Heart right ventricle (tissue), 16 donors: ENCODE measurements around the gene PRLHR. TPM values are rescaled to one million over a fixed set of nuclear protein-coding genes. Genes with fewer than 3 reads are reported as not detected.
A peak's percentile ranks its signal among the peaks of the same experiment; 100 is the strongest.

Experiments used
- ATAC-seq, 8 donors: fragments of 200-7000 bp; cut with Tn5 transposase; one replicate each; pipeline ENCODE4 v1.9.1; 2020; ENCODE audit warnings: mild to moderate bottlenecking in 8 of 8, moderate library complexity in 8 of 8, moderate number of reproducible peaks in 1 of 8
- DNase-seq, 2 donors: peaks; one replicate each; pipeline ENCODE4 v3.0.0-alpha.2; 2020
- H3K27ac ChIP-seq, 10 donors: fragments of 200-600 bp; sonication (generic) in 2 of 10; one replicate each; pipeline versions ENCODE4 v1.5.0 to v1.8.0; 2020 to 2022; ENCODE audit warnings: mild to moderate bottlenecking in 3 of 10
- H3K27me3 ChIP-seq, 7 donors: fragments of 200-600 bp; one replicate each; pipeline ENCODE4 v1.8.0; 2021 to 2022; ENCODE audit warnings: mild to moderate bottlenecking in 2 of 7
- H3K36me3 ChIP-seq, 9 donors: fragments of 200-600 bp; sonication (generic) in 1 of 9; one replicate each; pipeline versions ENCODE4 v1.5.0 to v1.8.0; 2020 to 2022; ENCODE audit warnings: mild to moderate bottlenecking in 2 of 9
- H3K4me1 ChIP-seq, 9 donors: fragments of 200-600 bp; sonication (generic) in 1 of 9; one replicate each; pipeline versions ENCODE4 v1.5.0 to v1.8.0; 2020 to 2022; ENCODE audit warnings: mild to moderate bottlenecking in 4 of 9
- H3K4me3 ChIP-seq, 10 donors: fragments of 200-600 bp; sonication (generic) in 2 of 10; one replicate each; pipeline versions ENCODE4 v1.5.0 to v1.8.0; 2020 to 2022; ENCODE audit warnings: mild to moderate bottlenecking in 7 of 10, moderate library complexity in 2 of 10
- H3K9me3 ChIP-seq, 11 donors: fragments of 200-600 bp in 10 of 11; sonication (generic) in 2 of 11; one replicate each; pipeline versions ENCODE4 v1.5.0 to v1.8.0; 2013 to 2022; ENCODE audit warnings: mild to moderate bottlenecking in 2 of 11, control low read depth in 1 of 11, moderate library complexity in 1 of 11
- CTCF ChIP-seq, 9 donors: fragments of 200-600 bp; sonication (generic) in 2 of 9; IDR thresholded peaks; one replicate each; pipeline versions ENCODE4 v1.5.0 to v1.8.0; 2021 to 2022; ENCODE audit warnings: antibody characterized with exemption in 9 of 9, mild to moderate bottlenecking in 5 of 9, moderate library complexity in 1 of 9
- WGBS, 2 donors: extraction: QIAGEN DNeasy Blood & Tissue Kit; methylation state at CpG; one replicate each; pipeline ENCODE4 v1.1.7; 2013; ENCODE audit warnings: inconsistent platforms in 1 of 2; 5-methylcytosine and 5-hydroxymethylcytosine counted together
- intact Hi-C, 10 donors: fragments of 100-400 bp; cut with DNase I; formaldehyde crosslinking; loops; one replicate each; pipeline versions ENCODE4 v1.11.1 to v1.14.2; 2022
- polyA plus RNA-seq, 2 donors: library from polyadenylated mRNA; stranded (reverse); fragments of 200-250 nt; gene quantifications; one replicate each; pipeline ENCODE4 v1.2.3, GENCODE V29; 2013
- total RNA-seq, 10 donors: library from RNA; stranded (reverse); fragmentation: NEBNext Ultra II Directional in 3 of 10; extraction: Animal tissue kit (Norgen Biotek cat#: 25700) in 3 of 10; gene quantifications; one replicate each; pipeline versions ENCODE4 v1.2.1 to v1.2.4, GENCODE V29; 2021 to 2023
- donor health status: Arrhythmogenic right ventricular cardiomyopathy.
- donor health status: ischemic (EF 13 %, LVEDD 7.1; RV severe dilation, severe dysfunction).
- donor health status: healthy with polysubstance abuse.
- donor health status: DM: no; HTN: yes; CAD: no.
- donor health status: DM: no; HTN: no; CAD: no.
- donor health status: ischemic (EF 25% LVEDD 6.9; RV normal size, moderate dysfunction).
- donor health status: ischemic (EF 25% LVEDD 5.7; RV mildly dilated, moderate dysfunction).
- donor health status: healthy.
- donor health status: DM: yes; HTN: yes; CAD: no.
- donor health status: Ischemic cardiomyopathy.
- donor health status: ischemic (EF 35%, LVEDD 5.7; RV mildly dilated, moderate dysfunction).
- donor health status: nonischemic (EF 11% LVEDD 7.7; RV severe dilation, severe dysfunction).
- donor health status: DM: yes; HTN: yes; CAD: no.
- donor health status: PGD.
- donor health status: ischemic (EF 29% LVEDD 5.4; RV normal size, mild dysfunction).
- donor health status: nonischemic (EF 23%, LVEDD 6.1; RV moderate dilation, normal function).

PRLHR gene
- total and polyA plus RNA-seq, 12 donors = not detected

GRCh38 chr10:118566911-118567310 lies 28.5 kb downstream of the PRLHR start:
- Histone ChIP-seq H3K27ac (no peak overlapping the region), H3K36me3 (no peaks in the 10 kb centered on the region), H3K4me3 (no peak overlapping the region), H3K27me3 (peaks cover 0 to 14% (median 7%) of the 10 kb centered on the region in 7 donors), H3K9me3 (peaks cover 0 to 13% (median 6%) of the 10 kb centered on the region in 11 donors), H3K4me1 (peaks cover 2 to 30% (median 8%) of the 10 kb centered on the region in 9 donors)
- DNase-seq (no peak), ATAC-seq (no peak)
- WGBS, 2 donors = 81 to 82% methylated on average over 8 of the region's 8 CpGs
- TF ChIP-seq CTCF (IDR thresholded peaks at IDR 0.05) = no peak
- intact Hi-C loops = loop anchor here in 8 of 10 donors (2.0 to 10.0 kb wide), 5 partner anchors 155 to 238 kb away; no protein-coding TSS in a partner anchor

- intact Hi-C loops = loop anchor here in 8 of 10 donors (2.0 to 10.0 kb wide), 5 partner anchors 157 to 239 kb away; no protein-coding TSS in a partner anchor
- ATAC-seq = no peak
- 84 to 88% methylated on average over 12 of the region's 12 CpGs for WGBS, 2 donors
These were observed 30.0 kb downstream of the PRLHR start for GRCh38 chr10:118565301-118566075.

GRCh38 chr10:118564652-118565051 lies 30.8 kb downstream of the PRLHR start:
- peak in 2 of 8 donors; percentile 37 for ATAC-seq
- TF ChIP-seq CTCF (IDR thresholded peaks at IDR 0.05) = peak in 5 of 9 donors; percentile 23 to 33 (median 27)
- H3K27ac ChIP-seq = no peak overlapping the region
- intact Hi-C loops = loop anchor here in 7 of 10 donors (5.0 to 10.0 kb wide), 4 partner anchors 158 to 240 kb away; no protein-coding TSS in a partner anchor
- no peak for DNase-seq
- H3K4me3 ChIP-seq = no peak overlapping the region
- peaks cover 0 to 32% (median 10%) of the 10 kb centered on the region in 11 donors for H3K9me3 ChIP-seq
- H3K36me3 ChIP-seq = no peaks in the 10 kb centered on the region
- H3K4me1 ChIP-seq = peaks cover 0 to 15% (median 0%) of the 10 kb centered on the region in 9 donors
- 21 to 23% methylated on average over 6 of the region's 6 CpGs for WGBS, 2 donors
- H3K27me3 ChIP-seq = peaks cover 0 to 14% (median 7%) of the 10 kb centered on the region in 7 donors

More at GRCh38 chr10:118565301-118566075, 30.0 kb downstream of the PRLHR start:
- Histone ChIP-seq H3K36me3 (no peaks in the 10 kb centered on the region), H3K27ac (no peak overlapping the region), H3K9me3 (peaks cover 0 to 24% (median 7%) of the 10 kb centered on the region in 11 donors), H3K4me1 (peaks cover 0 to 18% (median 2%) of the 10 kb centered on the region in 9 donors), H3K4me3 (no peak overlapping the region), H3K27me3 (peaks cover 0 to 14% (median 7%) of the 10 kb centered on the region in 7 donors)
- no peak for TF ChIP-seq CTCF (IDR thresholded peaks at IDR 0.05)
- DNase-seq = no peak

GRCh38 chr10:118564114-118564513 lies 31.3 kb downstream of the PRLHR start:
- intact Hi-C loops = loop anchor here in 2 of 10 donors (10.0 kb wide), 1 partner anchor 241 kb away; no protein-coding TSS in a partner anchor
- H3K36me3 ChIP-seq = no peaks in the 10 kb centered on the region
- no peak overlapping the region for H3K4me3 ChIP-seq
- peaks cover 0 to 15% (median 0%) of the 10 kb centered on the region in 9 donors for H3K4me1 ChIP-seq
- H3K27me3 ChIP-seq = peaks cover 0 to 14% (median 7%) of the 10 kb centered on the region in 7 donors
- peaks cover 0 to 32% (median 11%) of the 10 kb centered on the region in 11 donors for H3K9me3 ChIP-seq
- DNase-seq = no peak
- no peak for TF ChIP-seq CTCF (IDR thresholded peaks at IDR 0.05)
- no peak overlapping the region for H3K27ac ChIP-seq
- 70 to 77% methylated on average over 3 of the region's 3 CpGs for WGBS, 2 donors
- no peak for ATAC-seq
